GM18526 (cell line): ENCODE results near the gene CCDC60.

Experiments used
- POLR2A ChIP-seq: IDR thresholded peaks from 3 replicates; pipeline ENCODE4 v1.6.1; 2011; ENCODE audit not compliant: insufficient read length; ENCODE audit errors: extremely low read depth

CCDC60 gene

DNA sequence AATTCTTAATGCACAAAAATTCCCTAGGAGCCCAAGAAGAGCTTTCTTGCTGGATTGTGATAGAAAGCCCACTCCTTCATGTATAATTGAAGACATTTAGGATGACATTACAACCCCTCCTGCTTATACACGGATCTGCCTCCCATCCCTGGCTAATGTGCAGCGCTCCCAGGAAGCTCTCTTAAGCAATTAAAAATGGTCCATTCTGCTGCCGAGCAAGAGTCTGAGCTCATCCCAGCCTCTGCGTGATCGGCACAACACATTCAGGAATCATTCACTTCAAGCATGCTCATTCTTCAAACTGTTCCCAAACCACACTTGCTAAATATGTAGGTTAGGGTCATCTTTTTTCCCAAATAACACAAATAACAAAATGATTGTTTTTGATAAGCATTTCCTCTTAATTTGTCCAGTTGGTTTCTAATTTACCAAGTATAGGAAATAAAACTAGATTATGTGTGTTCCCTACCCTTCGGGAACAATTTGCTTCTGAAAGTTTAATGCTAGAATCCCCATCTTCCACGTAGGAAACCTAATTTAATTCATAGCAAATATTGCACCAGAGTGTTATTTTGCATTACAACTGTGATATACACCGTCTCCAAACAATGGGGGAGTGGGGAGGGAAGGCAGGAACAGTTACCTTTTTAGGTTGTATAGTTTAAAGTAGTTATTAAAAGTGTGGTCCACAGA, 241.7 kb downstream of the CCDC60 start:
- no peak for TF ChIP-seq POLR2A

DNA sequence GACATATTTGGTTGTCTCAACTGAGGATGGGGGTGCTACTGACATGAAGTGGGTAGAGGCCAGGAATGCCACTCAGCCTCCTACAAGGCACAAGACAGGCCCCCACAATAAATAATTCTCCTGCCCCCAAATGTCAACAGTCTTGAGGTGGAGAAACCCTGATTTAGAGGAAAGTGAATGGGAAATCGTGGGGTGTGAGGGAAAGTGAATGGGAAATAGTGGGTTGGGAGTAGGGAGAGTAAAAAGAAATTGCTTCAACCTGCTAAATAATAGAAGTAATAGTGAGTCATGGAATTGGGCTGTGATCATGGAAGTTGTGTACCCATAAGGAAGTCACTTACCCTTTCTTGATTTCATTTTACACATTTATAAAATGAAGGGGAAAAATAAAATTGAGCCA, 242.4 kb downstream of the CCDC60 start:
- TF ChIP-seq POLR2A = no peak

DNA sequence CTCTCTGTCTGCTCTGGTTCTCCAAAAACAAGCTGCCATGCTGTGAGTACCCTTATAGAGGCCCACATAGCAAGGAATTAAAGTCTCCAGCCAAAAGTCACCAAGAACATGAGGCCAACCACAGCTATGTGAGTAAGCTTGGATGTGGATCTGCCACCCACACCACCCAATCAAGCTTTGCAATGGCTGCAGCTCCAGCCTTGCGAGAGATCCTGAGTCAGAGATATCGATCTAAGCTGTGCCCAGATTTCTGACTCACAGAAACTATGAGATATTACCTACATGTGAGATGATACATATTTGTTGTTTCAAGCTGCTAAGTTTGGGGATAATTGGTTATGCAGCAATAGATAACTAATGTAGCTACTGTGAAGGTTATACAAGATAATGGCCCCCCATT, 243.6 kb downstream of the CCDC60 start:
- TF ChIP-seq POLR2A = no peak

DNA sequence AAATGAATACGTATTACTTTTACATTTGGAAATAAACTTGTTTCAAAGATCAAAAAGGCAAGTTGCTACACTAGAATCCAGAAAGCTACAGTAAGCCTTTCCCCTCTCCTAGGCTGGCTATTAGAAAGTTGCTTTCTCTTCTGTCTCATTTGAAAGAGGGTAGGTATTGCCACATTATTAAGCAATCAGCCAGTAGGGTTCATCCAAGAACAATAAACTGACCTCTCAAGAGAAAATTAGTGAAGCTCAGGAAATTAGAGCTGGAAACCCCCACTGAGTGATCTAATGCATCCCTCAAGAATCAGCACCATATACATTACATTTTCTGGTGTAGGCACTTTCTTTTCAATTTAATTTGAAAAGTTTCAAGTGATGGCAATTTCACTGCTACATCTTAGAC, 254.6 kb downstream of the CCDC60 start:
- no peak for TF ChIP-seq POLR2A

DNA sequence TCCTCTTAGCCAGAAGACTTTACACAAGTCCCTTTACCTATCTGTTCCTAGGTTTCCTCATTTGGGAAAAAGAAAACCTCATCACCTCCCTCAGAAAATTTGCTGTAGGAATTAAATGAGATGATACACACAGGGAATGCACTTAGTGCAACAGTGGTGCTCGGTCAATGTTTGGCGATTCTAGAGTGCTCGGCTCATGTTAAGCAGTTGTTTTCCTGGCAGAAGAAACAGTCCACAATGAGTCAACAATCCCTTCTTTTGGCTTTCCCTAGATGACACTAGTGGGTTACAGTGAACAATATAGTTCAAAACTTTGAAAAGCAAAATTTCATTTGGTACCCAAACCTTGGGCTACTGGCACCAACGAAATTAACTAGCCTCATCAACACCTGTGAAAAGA, 255.1 kb downstream of the CCDC60 start:
- no peak for TF ChIP-seq POLR2A
